HEK293T (cell line): ENCODE data around the gene HMCN2.
"Not testable (repeated sequence)": the region's sequence is repeated elsewhere in the genome, so short reads cannot be mapped to it uniquely, and the experiment has no call there.

Experiments
- CTCF ChIA-PET: fragments of 350-600 bp; formaldehyde crosslinking; extraction: SDS; loops from one replicate; lab custom pipeline; 2021; ENCODE audit warnings: antibody characterized with exemption, inconsistent platforms; lab: Yijun Ruan, JAX
- POLR2A ChIA-PET: fragments of 350-600 bp; formaldehyde crosslinking; extraction: SDS; loops from one replicate; lab custom pipeline; 2020; ENCODE audit warnings: antibody characterized with exemption, inconsistent platforms; lab: Yijun Ruan, JAX
- DNase-seq: peaks from one replicate; pipeline ENCODE4 v3.0.0; 2012; ENCODE audit warnings: mixed read lengths; ENCODE audit errors: extremely low spot score
- ARNT ChIP-seq: fragments of 450-650 bp; IDR thresholded peaks from 2 replicates; pipeline ENCODE4 v1.6.1; 2017; ENCODE audit warnings: mild to moderate bottlenecking
- BHLHE40 ChIP-seq: fragments of 450-650 bp; IDR thresholded peaks from 2 replicates; pipeline ENCODE4 v1.6.1; 2016; ENCODE audit warnings: mild to moderate bottlenecking, moderate library complexity, borderline replicate concordance
- CTBP1 ChIP-seq: fragments of 450-650 bp; IDR thresholded peaks from 2 replicates; pipeline ENCODE4 v1.6.1; 2016; ENCODE audit warnings: borderline replicate concordance
- ELF4 ChIP-seq: fragments of 450-650 bp; IDR thresholded peaks from 2 replicates; pipeline ENCODE4 v1.6.1; 2017; ENCODE audit warnings: antibody characterized with exemption
- FOXA1 ChIP-seq: fragments of 450-650 bp; IDR thresholded peaks from 2 replicates; pipeline ENCODE4 v1.6.1; 2016; ENCODE audit warnings: mild to moderate bottlenecking
- FOXK2 ChIP-seq: fragments of 450-650 bp; IDR thresholded peaks from 2 replicates; pipeline ENCODE4 v1.6.1; 2016; ENCODE audit warnings: mild to moderate bottlenecking
- FOXM1 ChIP-seq: fragments of 450-650 bp; IDR thresholded peaks from 2 replicates; pipeline ENCODE4 v1.6.1; 2017; ENCODE audit warnings: mild to moderate bottlenecking, borderline replicate concordance
- HDGF ChIP-seq: fragments of 450-650 bp; IDR thresholded peaks from 2 replicates; pipeline ENCODE4 v1.6.1; 2017; ENCODE audit warnings: antibody characterized with exemption, borderline replicate concordance
- L3MBTL2 ChIP-seq: fragments of 450-650 bp; conservative IDR thresholded peaks from 2 replicates; pipeline ENCODE4 v1.6.1; 2016; ENCODE audit warnings: mild to moderate bottlenecking
- LEF1 ChIP-seq: fragments of 450-650 bp; IDR thresholded peaks from 2 replicates; pipeline ENCODE4 v1.6.1; 2017; ENCODE audit warnings: mild to moderate bottlenecking, borderline replicate concordance
- NFRKB ChIP-seq: fragments of 450-650 bp; IDR thresholded peaks from 2 replicates; pipeline ENCODE4 v1.6.1; 2016; ENCODE audit warnings: mild to moderate bottlenecking, moderate library complexity
- PKNOX1 ChIP-seq: fragments of 450-650 bp; IDR thresholded peaks from 2 replicates; pipeline ENCODE4 v1.6.1; 2016
- SP1 ChIP-seq: fragments of 450-650 bp; IDR thresholded peaks from 2 replicates; pipeline ENCODE4 v1.6.1; 2017
- SUZ12 ChIP-seq: fragments of 450-650 bp; IDR thresholded peaks from 2 replicates; pipeline ENCODE4 v1.6.1; 2016; ENCODE audit warnings: mild to moderate bottlenecking
- TARDBP ChIP-seq: fragments of 450-650 bp; IDR thresholded peaks from 2 replicates; pipeline ENCODE4 v1.6.1; 2016
- ZNF384 ChIP-seq: fragments of 450-650 bp; IDR thresholded peaks from 2 replicates; pipeline ENCODE4 v1.6.1; 2016

The HMCN2 gene

DNA sequence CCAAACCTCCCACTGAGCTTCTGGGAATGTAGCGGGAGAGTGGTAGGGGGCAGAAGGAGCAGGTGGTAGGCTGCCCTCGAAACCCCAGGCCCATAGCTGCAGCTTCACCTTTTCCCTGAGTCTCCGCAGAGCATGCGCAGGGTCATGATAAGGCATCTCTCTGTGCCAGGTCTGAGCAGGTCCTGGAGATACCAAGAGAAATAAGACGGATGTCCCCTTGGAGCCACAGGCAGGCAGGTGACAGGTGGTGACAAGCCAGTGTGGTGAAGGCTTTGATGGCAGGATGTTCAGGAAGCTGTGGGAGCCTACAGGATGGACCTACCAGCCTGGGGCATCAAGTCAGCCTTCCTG, 68.1 kb downstream of the HMCN2 start:
- ChIA-PET CTCF (no interaction called here), POLR2A (no interaction called here)
- DNase-seq: no peak
- TF ChIP-seq HDGF (no peak), SP1 (no peak), TARDBP (no peak), FOXA1 (no peak), BHLHE40 (no peak), FOXK2 (no peak), ELF4 (no peak), LEF1 (no peak), SUZ12 (no peak), PKNOX1 (no peak), ARNT (no peak), ZNF384 (no peak), NFRKB (no peak)

GRCh38 chr9:130334915-130335314, 69.4 kb downstream of the HMCN2 start:
- ChIA-PET CTCF (no interaction called here), POLR2A (no interaction called here)
- DNase-seq: no peak
- TF ChIP-seq FOXK2: no peak
- TF ChIP-seq ELF4: no peak
- no peak for TF ChIP-seq SP1
- TF ChIP-seq HDGF: no peak
- TF ChIP-seq FOXM1: no peak
- TF ChIP-seq CTBP1: no peak
- TF ChIP-seq ZNF384: no peak

DNA sequence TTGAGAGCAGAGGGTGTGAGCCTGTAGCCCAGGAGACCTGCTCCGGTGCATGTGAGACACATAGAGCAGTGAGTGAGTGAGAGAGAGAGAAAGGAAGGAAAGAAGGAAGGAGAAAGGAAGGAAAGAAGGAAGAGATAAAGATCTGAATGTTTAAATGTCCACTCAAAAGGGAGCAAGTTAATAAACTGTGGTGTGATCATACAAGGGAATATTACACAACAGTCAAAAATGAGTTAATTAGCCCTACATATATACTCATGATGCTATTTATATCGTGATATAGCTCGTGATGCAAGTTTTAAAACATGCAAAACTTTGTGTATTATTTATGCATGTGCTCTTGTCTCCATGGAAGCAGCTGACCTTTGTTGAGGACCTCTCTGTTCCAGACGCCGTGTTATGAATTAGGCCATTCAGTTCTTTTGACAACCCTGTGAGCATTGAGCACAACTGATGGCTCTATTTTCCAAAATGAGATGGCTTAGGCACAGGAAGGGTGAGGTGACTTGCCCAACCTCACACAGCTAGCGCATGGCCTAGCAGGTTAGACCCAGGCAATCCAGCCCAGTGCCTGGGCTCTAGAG, 70.6 kb downstream of the HMCN2 start:
- TF ChIP-seq ARNT: no peak
- TF ChIP-seq SUZ12: no peak
- no peak for TF ChIP-seq FOXK2
- no peak for TF ChIP-seq PKNOX1
- TF ChIP-seq TARDBP: no peak
- no peak for TF ChIP-seq L3MBTL2
- TF ChIP-seq ZNF384: no peak
- no peak for TF ChIP-seq NFRKB
- no peak for TF ChIP-seq CTBP1
- no peak for TF ChIP-seq FOXA1
- TF ChIP-seq BHLHE40: no peak
- TF ChIP-seq HDGF: no peak
- TF ChIP-seq SP1: no peak
- no peak for DNase-seq
- ChIA-PET POLR2A (no interaction called here), CTCF (no interaction called here)

GRCh38 chr9:130336885-130337284, 71.3 kb downstream of the HMCN2 start:
- POLR2A ChIA-PET: no interaction called here
- no peak for TF ChIP-seq ZNF384
- no peak for TF ChIP-seq BHLHE40
- CTCF ChIA-PET: no interaction called here
- DNase-seq: no peak

- CTCF ChIA-PET: no interaction called here
- TF ChIP-seq PKNOX1 (no peak), SUZ12 (no peak), BHLHE40 (no peak), NFRKB (no peak), FOXA1 (no peak), ZNF384 (no peak), ELF4 (no peak), SP1 (no peak), TARDBP (no peak)
- POLR2A ChIA-PET: no interaction called here
- DNase-seq: no peak
These were observed 71.8 kb downstream of the HMCN2 start for GRCh38 chr9:130337318-130337717.

DNA sequence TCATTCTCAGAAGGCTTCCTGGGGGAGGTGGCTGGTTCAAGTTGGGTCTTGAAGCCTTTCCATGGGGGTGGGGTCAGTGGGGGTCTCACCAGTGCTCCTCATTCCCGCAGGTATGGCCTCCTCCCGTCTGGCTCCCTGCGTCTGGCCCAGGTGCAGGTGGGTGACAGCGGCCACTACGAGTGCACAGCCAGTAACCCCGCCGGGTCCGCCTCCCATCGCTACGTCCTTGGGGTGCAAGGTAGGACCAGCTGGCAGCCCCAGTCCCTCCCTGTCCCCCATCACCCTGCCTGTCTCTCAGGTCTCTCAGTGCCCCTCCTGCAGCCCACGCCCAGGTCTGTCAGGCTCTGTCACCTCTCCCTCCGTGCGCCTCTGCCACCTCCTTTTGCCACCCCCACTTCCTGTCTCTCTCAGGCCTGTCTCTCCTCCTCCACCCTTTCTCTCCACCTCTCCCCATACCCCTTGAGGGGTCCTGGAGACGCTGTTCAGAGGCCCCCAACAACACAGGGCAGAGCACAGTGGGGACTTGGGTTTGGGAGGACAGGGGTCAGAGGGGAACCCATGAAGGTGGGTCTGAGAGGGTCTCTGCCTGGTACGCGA, 72.3 kb downstream of the HMCN2 start:
- no peak for TF ChIP-seq SUZ12
- no peak for TF ChIP-seq SP1
- TF ChIP-seq BHLHE40: no peak
- no peak for TF ChIP-seq ELF4
- TF ChIP-seq PKNOX1: no peak
- TF ChIP-seq FOXK2: no peak
- TF ChIP-seq FOXM1: no peak
- TF ChIP-seq LEF1: no peak
- TF ChIP-seq ZNF384: no peak
- no peak for TF ChIP-seq ARNT
- no peak for TF ChIP-seq CTBP1
- no peak for TF ChIP-seq FOXA1
- no peak for TF ChIP-seq TARDBP
- TF ChIP-seq L3MBTL2: no peak
- no peak for TF ChIP-seq NFRKB
- TF ChIP-seq HDGF: no peak
- no peak for DNase-seq
- POLR2A ChIA-PET: no interaction called here
- CTCF ChIA-PET: no interaction called here

DNA sequence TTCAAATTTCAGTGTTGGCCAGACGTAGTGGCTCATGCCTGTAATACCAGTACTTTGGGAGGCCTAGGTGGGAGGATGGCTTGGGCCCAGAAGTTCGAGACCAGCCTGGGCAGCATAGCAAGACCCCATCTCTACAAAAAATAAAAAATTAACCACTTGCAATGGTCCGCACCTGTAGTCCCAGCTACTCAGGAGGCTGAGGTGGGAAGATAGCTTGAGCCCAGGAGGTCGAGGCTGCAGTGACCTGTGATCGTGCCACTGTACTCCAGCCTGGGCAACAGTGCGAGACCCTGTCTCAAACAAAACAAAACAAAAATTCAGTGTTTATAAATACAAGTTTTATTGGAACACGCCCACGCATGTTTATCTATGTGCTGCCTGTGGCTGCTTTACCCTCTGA, 73.3 kb downstream of the HMCN2 start:
- CTCF ChIA-PET, POLR2A ChIA-PET: not testable (repeated sequence)

More for the DNA sequence above, 73.3 kb downstream of the HMCN2 start:
- not testable (repeated sequence) for DNase-seq
